HEK293 (cell line): ENCODE results near the gene CD59.

Experiments used
- AEBP2 ChIP-seq: fragments of 450-650 bp; formaldehyde crosslinking; IDR thresholded peaks from 2 replicates; pipeline ENCODE4 v1.5.1; 2016; ENCODE audit warnings: missing biosample characterization, missing genetic modification characterization, borderline replicate concordance
- BCL11B ChIP-seq: fragments of 450-650 bp; formaldehyde crosslinking; IDR thresholded peaks from 2 replicates; pipeline ENCODE4 v1.5.1; 2016; ENCODE audit warnings: low read depth, missing biosample characterization, missing genetic modification characterization
- GLI2 ChIP-seq: fragments of 450-650 bp; formaldehyde crosslinking; IDR thresholded peaks from 2 replicates; pipeline ENCODE4; 2017; ENCODE audit warnings: missing biosample characterization, missing genetic modification characterization, low read depth, borderline replicate concordance
- GLI4 ChIP-seq: fragments of 450-650 bp; formaldehyde crosslinking; IDR thresholded peaks from 2 replicates; pipeline ENCODE4 v1.5.1; 2016; ENCODE audit warnings: missing biosample characterization, missing genetic modification characterization
- KLF16 ChIP-seq: fragments of 450-650 bp; formaldehyde crosslinking; IDR thresholded peaks from 2 replicates; pipeline ENCODE4 v1.5.1; 2017; ENCODE audit warnings: missing biosample characterization, missing genetic modification characterization
- KLF9 ChIP-seq: fragments of 450-650 bp; formaldehyde crosslinking; IDR thresholded peaks from 2 replicates; pipeline ENCODE4 v1.5.1; 2016; ENCODE audit warnings: missing biosample characterization, missing genetic modification characterization, low read depth
- MEIS1 ChIP-seq: sonication (generic); formaldehyde crosslinking; IDR thresholded peaks from 2 replicates; pipeline ENCODE4 v1.8.1; 2022; ENCODE audit warnings: missing genetic modification reagents, mild to moderate bottlenecking, borderline replicate concordance
- WT1 ChIP-seq: fragments of 450-650 bp; formaldehyde crosslinking; IDR thresholded peaks from 2 replicates; pipeline ENCODE4 v1.5.1; 2016; ENCODE audit warnings: missing biosample characterization, missing genetic modification characterization
- YY1 ChIP-seq: fragments of 450-650 bp; formaldehyde crosslinking; IDR thresholded peaks from 2 replicates; pipeline ENCODE4 v1.5.1; 2018; ENCODE audit warnings: missing biosample characterization, missing genetic modification characterization
- ZBTB48 ChIP-seq: fragments of 450-650 bp; formaldehyde crosslinking; IDR thresholded peaks from 2 replicates; pipeline ENCODE4 v1.5.1; 2016; ENCODE audit warnings: missing biosample characterization, missing genetic modification characterization
- ZEB2 ChIP-seq: fragments of 450-650 bp; formaldehyde crosslinking; IDR thresholded peaks from 2 replicates; pipeline ENCODE4 v1.5.1; 2016; ENCODE audit warnings: missing biosample characterization, missing genetic modification characterization
- ZFP3 ChIP-seq: fragments of 450-650 bp; formaldehyde crosslinking; IDR thresholded peaks from 2 replicates; pipeline ENCODE4 v1.5.1; 2016; ENCODE audit warnings: low read depth, missing biosample characterization, missing genetic modification characterization
- ZIC2 ChIP-seq: fragments of 450-650 bp; formaldehyde crosslinking; IDR thresholded peaks from 2 replicates; pipeline ENCODE4 v1.5.1; 2016; ENCODE audit warnings: missing biosample characterization, missing genetic modification characterization
- ZNF112 ChIP-seq: fragments of 450-650 bp; formaldehyde crosslinking; IDR thresholded peaks from 2 replicates; pipeline ENCODE4 v1.5.0; 2017; ENCODE audit warnings: missing biosample characterization, missing genetic modification characterization
- ZNF121 ChIP-seq: fragments of 450-650 bp; formaldehyde crosslinking; IDR thresholded peaks from 2 replicates; pipeline ENCODE4 v1.5.1; 2016; ENCODE audit warnings: missing biosample characterization, missing genetic modification characterization
- ZNF140 ChIP-seq: fragments of 450-650 bp; formaldehyde crosslinking; IDR thresholded peaks from 2 replicates; pipeline ENCODE4 v1.5.1; 2016; ENCODE audit warnings: missing biosample characterization, missing genetic modification characterization
- ZNF157 ChIP-seq: fragments of 450-650 bp; formaldehyde crosslinking; IDR thresholded peaks from 2 replicates; pipeline ENCODE4 v1.5.1; 2016; ENCODE audit warnings: missing biosample characterization, missing genetic modification characterization
- ZNF18 ChIP-seq: fragments of 450-650 bp; formaldehyde crosslinking; IDR thresholded peaks from 2 replicates; pipeline ENCODE4 v1.5.1; 2016; ENCODE audit warnings: missing biosample characterization, missing genetic modification characterization
- ZNF202 ChIP-seq: fragments of 450-650 bp; formaldehyde crosslinking; IDR thresholded peaks from 2 replicates; pipeline ENCODE4 v1.5.1; 2016; ENCODE audit warnings: missing biosample characterization, missing genetic modification characterization, borderline replicate concordance
- ZNF248 ChIP-seq: fragments of 450-650 bp; formaldehyde crosslinking; IDR thresholded peaks from 2 replicates; pipeline ENCODE4 v1.5.1; 2017; ENCODE audit warnings: missing biosample characterization, missing genetic modification characterization
- ZNF341 ChIP-seq: fragments of 450-650 bp; formaldehyde crosslinking; IDR thresholded peaks from 2 replicates; pipeline ENCODE4; 2016; ENCODE audit warnings: low read depth, missing biosample characterization, missing genetic modification characterization
- ZNF366 ChIP-seq: fragments of 450-650 bp; formaldehyde crosslinking; conservative IDR thresholded peaks from 2 replicates; pipeline ENCODE4 v1.5.1; 2016; ENCODE audit warnings: missing biosample characterization, missing genetic modification characterization
- ZNF394 ChIP-seq: fragments of 450-650 bp; formaldehyde crosslinking; IDR thresholded peaks from 2 replicates; pipeline ENCODE4 v1.5.1; 2016; ENCODE audit warnings: missing biosample characterization, missing genetic modification characterization, mild to moderate bottlenecking, moderate library complexity, borderline replicate concordance
- ZNF423 ChIP-seq: fragments of 450-650 bp; formaldehyde crosslinking; IDR thresholded peaks from 2 replicates; pipeline ENCODE4 v1.5.1; 2016; ENCODE audit warnings: missing biosample characterization, missing genetic modification characterization
- ZNF510 ChIP-seq: fragments of 450-650 bp; formaldehyde crosslinking; IDR thresholded peaks from 2 replicates; pipeline ENCODE4 v1.5.1; 2018; ENCODE audit warnings: mild to moderate bottlenecking, missing genetic modification characterization, missing biosample characterization; ENCODE audit not compliant: insufficient replicate concordance
- ZNF549 ChIP-seq: fragments of 450-650 bp; IDR thresholded peaks from 2 replicates; pipeline ENCODE4 v1.5.1; 2018; ENCODE audit warnings: missing biosample characterization, missing genetic modification characterization, mild to moderate bottlenecking, inconsistent platforms, moderate library complexity
- ZNF585B ChIP-seq: fragments of 450-650 bp; formaldehyde crosslinking; IDR thresholded peaks from 2 replicates; pipeline ENCODE4 v1.5.1; 2016; ENCODE audit warnings: missing biosample characterization, missing genetic modification characterization
- ZNF629 ChIP-seq: fragments of 450-650 bp; formaldehyde crosslinking; IDR thresholded peaks from 2 replicates; pipeline ENCODE4 v1.5.1; 2017; ENCODE audit warnings: missing biosample characterization, missing genetic modification characterization
- ZNF654 ChIP-seq: fragments of 450-650 bp; formaldehyde crosslinking; IDR thresholded peaks from 2 replicates; pipeline ENCODE4 v1.5.1; 2016; ENCODE audit warnings: low read depth, missing biosample characterization, missing genetic modification characterization
- ZNF658 ChIP-seq: fragments of 450-650 bp; formaldehyde crosslinking; IDR thresholded peaks from 2 replicates; pipeline ENCODE4; 2016; ENCODE audit warnings: missing biosample characterization, missing genetic modification characterization
- ZNF670 ChIP-seq: fragments of 450-650 bp; formaldehyde crosslinking; IDR thresholded peaks from 2 replicates; pipeline ENCODE4 v1.5.1; 2016; ENCODE audit warnings: missing biosample characterization, missing genetic modification characterization, low read depth
- ZNF704 ChIP-seq: fragments of 450-650 bp; formaldehyde crosslinking; IDR thresholded peaks from 2 replicates; pipeline ENCODE4 v1.5.1; 2016; ENCODE audit warnings: missing biosample characterization, missing genetic modification characterization
- ZNF777 ChIP-seq: fragments of 450-650 bp; formaldehyde crosslinking; IDR thresholded peaks from 2 replicates; pipeline ENCODE4 v1.5.1; 2017; ENCODE audit warnings: missing biosample characterization, missing genetic modification characterization, borderline replicate concordance
- ZXDB ChIP-seq: fragments of 450-650 bp; formaldehyde crosslinking; IDR thresholded peaks from 2 replicates; pipeline ENCODE4 v1.5.1; 2016; ENCODE audit warnings: missing biosample characterization, missing genetic modification characterization
- TF ChIP-seq, protein P1 (sequence below): fragments of 450-650 bp; formaldehyde crosslinking; IDR thresholded peaks from 2 replicates; pipeline ENCODE4 v1.5.1; 2016; ENCODE audit warnings: missing biosample characterization, missing genetic modification characterization
- TF ChIP-seq, protein P2 (sequence below): fragments of 450-650 bp; formaldehyde crosslinking; IDR thresholded peaks from 2 replicates; pipeline ENCODE4 v1.5.1; 2016; ENCODE audit warnings: missing biosample characterization, missing genetic modification characterization

CD59 gene

GRCh38 chr11:33692013-33692504 is 44.2 kb downstream of the CD59 start (continued):
- no peak for TF ChIP-seq BCL11B
- TF ChIP-seq ZNF121 = no peak
- TF ChIP-seq ZEB2 (tag by site-specific recombination) = peak; percentile 72
- 0 out of 2 replicates have a peak, but pooled peaks have one; percentile 48 for TF ChIP-seq ZXDB
- TF ChIP-seq ZNF654 (tag by site-specific recombination) = no peak; the same call in 1 of the 2 replicates
- TF ChIP-seq ZNF366 (tag by site-specific recombination) = peak; percentile 62; the same call in 1 of the 2 replicates
- no peak for TF ChIP-seq ZNF510 (tag by site-specific recombination)
- no peak for TF ChIP-seq ZNF423 (tag by site-specific recombination)
- no peak for TF ChIP-seq AEBP2
- no peak for TF ChIP-seq MEIS1 (CRISPR knock-in tag)
- no peak for TF ChIP-seq ZFP3 (tag by site-specific recombination)
- no peak for TF ChIP-seq GLI2 (tag by site-specific recombination)
- peak; percentile 35; the same call in 1 of the 2 replicates for TF ChIP-seq ZNF394 (tag by site-specific recombination)
- TF ChIP-seq ZNF202 (tag by site-specific recombination) = no peak
- no peak for TF ChIP-seq ZNF585B
- TF ChIP-seq ZNF157 (tag by site-specific recombination) = no peak
- TF ChIP-seq ZIC2 (tag by site-specific recombination) = peak; percentile 74
- TF ChIP-seq ZNF629 (tag by site-specific recombination) = peak; percentile 87
- no peak for TF ChIP-seq ZBTB48 (tag by site-specific recombination)
- TF ChIP-seq ZNF341 = peak; percentile 50
- no peak for TF ChIP-seq ZNF18 (tag by site-specific recombination)
- TF ChIP-seq KLF16 (tag by site-specific recombination) = no peak
- peak; percentile 82 for TF ChIP-seq WT1 (tag by site-specific recombination)
- no peak for TF ChIP-seq ZNF777 (tag by site-specific recombination)
- TF ChIP-seq ZNF248 = no peak
- TF ChIP-seq ZNF670 = no peak
- TF ChIP-seq KLF9 (tag by site-specific recombination) = no peak
- TF ChIP-seq, protein P1, sequence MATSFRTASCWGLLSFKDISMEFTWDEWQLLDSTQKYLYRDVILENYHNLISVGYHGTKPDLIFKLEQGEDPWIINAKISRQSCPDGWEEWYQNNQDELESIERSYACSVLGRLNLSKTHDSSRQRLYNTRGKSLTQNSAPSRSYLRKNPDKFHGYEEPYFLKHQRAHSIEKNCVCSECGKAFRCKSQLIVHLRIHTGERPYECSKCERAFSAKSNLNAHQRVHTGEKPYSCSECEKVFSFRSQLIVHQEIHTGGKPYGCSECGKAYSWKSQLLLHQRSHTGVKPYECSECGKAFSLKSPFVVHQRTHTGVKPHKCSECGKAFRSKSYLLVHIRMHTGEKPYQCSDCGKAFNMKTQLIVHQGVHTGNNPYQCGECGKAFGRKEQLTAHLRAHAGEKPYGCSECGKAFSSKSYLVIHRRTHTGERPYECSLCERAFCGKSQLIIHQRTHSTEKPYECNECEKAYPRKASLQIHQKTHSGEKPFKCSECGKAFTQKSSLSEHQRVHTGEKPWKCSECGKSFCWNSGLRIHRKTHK (tag by site-specific recombination) = no peak
- no peak for TF ChIP-seq ZNF112 (tag by site-specific recombination)
- TF ChIP-seq ZNF140 (tag by site-specific recombination) = no peak
- TF ChIP-seq ZNF549 = no peak
- TF ChIP-seq, protein P2, sequence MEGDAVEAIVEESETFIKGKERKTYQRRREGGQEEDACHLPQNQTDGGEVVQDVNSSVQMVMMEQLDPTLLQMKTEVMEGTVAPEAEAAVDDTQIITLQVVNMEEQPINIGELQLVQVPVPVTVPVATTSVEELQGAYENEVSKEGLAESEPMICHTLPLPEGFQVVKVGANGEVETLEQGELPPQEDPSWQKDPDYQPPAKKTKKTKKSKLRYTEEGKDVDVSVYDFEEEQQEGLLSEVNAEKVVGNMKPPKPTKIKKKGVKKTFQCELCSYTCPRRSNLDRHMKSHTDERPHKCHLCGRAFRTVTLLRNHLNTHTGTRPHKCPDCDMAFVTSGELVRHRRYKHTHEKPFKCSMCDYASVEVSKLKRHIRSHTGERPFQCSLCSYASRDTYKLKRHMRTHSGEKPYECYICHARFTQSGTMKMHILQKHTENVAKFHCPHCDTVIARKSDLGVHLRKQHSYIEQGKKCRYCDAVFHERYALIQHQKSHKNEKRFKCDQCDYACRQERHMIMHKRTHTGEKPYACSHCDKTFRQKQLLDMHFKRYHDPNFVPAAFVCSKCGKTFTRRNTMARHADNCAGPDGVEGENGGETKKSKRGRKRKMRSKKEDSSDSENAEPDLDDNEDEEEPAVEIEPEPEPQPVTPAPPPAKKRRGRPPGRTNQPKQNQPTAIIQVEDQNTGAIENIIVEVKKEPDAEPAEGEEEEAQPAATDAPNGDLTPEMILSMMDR = no peak
- TF ChIP-seq YY1 (tag by site-specific recombination) = no peak
- no peak for TF ChIP-seq ZNF704 (tag by site-specific recombination)
- TF ChIP-seq GLI4 (tag by site-specific recombination) = no peak
- no peak for TF ChIP-seq ZNF658 (tag by site-specific recombination)
